ENCODE results near the gene PPIL4.

DNA sequence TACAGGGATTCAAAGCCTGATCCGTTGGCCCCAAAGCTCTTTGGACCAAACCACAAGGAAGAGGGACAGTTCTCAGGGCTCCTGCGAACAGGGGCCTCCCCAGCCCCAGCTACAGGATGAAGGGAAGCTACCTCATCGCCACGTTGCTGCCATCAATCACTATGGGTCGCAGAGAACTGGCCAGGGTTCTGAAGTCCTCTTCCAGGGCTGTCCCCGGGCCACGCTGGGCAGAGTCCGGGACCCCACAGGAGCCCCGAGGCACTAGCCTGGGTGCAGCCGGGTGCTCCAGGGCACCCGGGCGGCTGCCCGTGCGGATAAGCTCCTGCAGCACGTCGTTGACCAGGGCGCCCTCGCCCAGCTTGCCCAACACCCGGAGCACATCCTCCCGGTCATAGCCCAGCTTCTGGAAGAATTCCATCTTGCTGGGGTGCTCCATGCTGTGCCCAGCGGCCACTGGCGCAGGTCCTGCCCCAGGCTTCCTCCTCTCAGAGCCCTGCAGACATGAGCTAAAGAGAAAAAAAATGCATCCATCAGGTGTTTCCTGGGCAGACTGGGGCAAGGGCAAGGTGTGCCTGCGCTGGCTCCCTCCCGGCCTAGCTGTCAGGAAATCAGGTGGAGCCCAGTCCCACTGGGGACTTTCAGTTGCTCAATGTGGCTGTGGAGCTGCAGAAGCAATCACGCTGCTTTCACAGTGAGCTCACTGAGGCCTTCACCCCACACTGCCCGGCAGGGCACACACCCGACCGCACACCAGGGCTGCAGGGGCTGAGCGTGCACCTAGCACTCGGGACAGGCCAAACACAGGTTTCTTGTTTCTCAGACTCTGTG, 71.5 kb downstream of the PPIL4 start:
- TF ChIP-seq SP1 (IDR thresholded peaks at IDR 0.05), result no peak
- TF ChIP-seq SP1 (CRISPR knock-in tag; IDR thresholded peaks at IDR 0.05), result no peak
- no peak for TF ChIP-seq ZNF382 (CRISPR knock-in tag; IDR thresholded peaks at IDR 0.05; ENCODE audit: borderline replicate concordance)
- TF ChIP-seq POLR2AphosphoS5 (IDR thresholded peaks at IDR 0.05; ENCODE audit: low read depth, low read length), result no peak
- no peak for TF ChIP-seq ZNF274 (CRISPR knock-in tag; IDR thresholded peaks at IDR 0.05)
- TF ChIP-seq NFYB (CRISPR knock-in tag; IDR thresholded peaks at IDR 0.05), result no peak
- TF ChIP-seq SIN3A (IDR thresholded peaks at IDR 0.05; ENCODE audit: borderline replicate concordance, low read depth, low read length), result no peak
- TF ChIP-seq, protein P1, sequence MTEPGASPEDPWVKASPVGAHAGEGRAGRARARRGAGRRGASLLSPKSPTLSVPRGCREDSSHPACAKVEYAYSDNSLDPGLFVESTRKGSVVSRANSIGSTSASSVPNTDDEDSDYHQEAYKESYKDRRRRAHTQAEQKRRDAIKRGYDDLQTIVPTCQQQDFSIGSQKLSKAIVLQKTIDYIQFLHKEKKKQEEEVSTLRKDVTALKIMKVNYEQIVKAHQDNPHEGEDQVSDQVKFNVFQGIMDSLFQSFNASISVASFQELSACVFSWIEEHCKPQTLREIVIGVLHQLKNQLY (CRISPR knock-in tag; IDR thresholded peaks at IDR 0.05), result no peak
- TF ChIP-seq SMAD9 (CRISPR knock-in tag; IDR thresholded peaks at IDR 0.05), result no peak
- TF ChIP-seq TCF12 (IDR thresholded peaks at IDR 0.05), result no peak
- TF ChIP-seq TCF12 (CRISPR knock-in tag; IDR thresholded peaks at IDR 0.05), result no peak
